WTC11 (cell line): Measurements from ENCODE around the gene ITCH. TPM values are rescaled to one million over a fixed set of nuclear protein-coding genes. Genes with fewer than 3 reads are reported as not detected.

ENCODE experiments used
- ATAC-seq: fragments of 200-7000 bp; cut with Tn5 transposase; 2 replicates; pipeline ENCODE4 v1.10.0; 2021; ENCODE audit warnings: mild to moderate bottlenecking, moderate library complexity
- CTCF ChIA-PET: fragments of 300-600 bp; sonication (Branson Sonifier 250); formaldehyde crosslinking; loops from one replicate; lab custom pipeline; 2021; ENCODE audit warnings: antibody characterized with exemption; lab: Charles Lee
- POLR2A ChIA-PET: fragments of 350-600 bp; sonication (Branson Sonifier 250); formaldehyde crosslinking; loops from one replicate; lab custom pipeline; 2021; ENCODE audit warnings: antibody characterized with exemption; lab: Charles Lee
- DNase-seq: peaks from one replicate; pipeline ENCODE4 v3.0.0; 2021; ENCODE audit warnings: low spot score
- H3K27ac Mint-ChIP-seq: 2 replicates; pipeline ENCODE4 v1.8.0; 2021; ENCODE audit warnings: mixed read lengths
- H3K27me3 Mint-ChIP-seq: 2 replicates; pipeline ENCODE4 v1.8.0; 2021; ENCODE audit warnings: low read depth, mild to moderate bottlenecking, moderate library complexity, mixed read lengths
- H3K36me3 Mint-ChIP-seq: 2 replicates; pipeline ENCODE4 v1.8.0; 2021; ENCODE audit warnings: mixed read lengths
- H3K4me1 Mint-ChIP-seq: 2 replicates; pipeline ENCODE4 v1.8.0; 2022; ENCODE audit warnings: mixed read lengths
- H3K4me3 Mint-ChIP-seq: 2 replicates; pipeline ENCODE4 v1.8.0; 2021; ENCODE audit warnings: mild to moderate bottlenecking, moderate library complexity, mixed read lengths
- H3K9me3 Mint-ChIP-seq: 2 replicates; pipeline ENCODE4 v1.8.0; 2021; ENCODE audit warnings: mixed read lengths
- ATF1 ChIP-seq: sonication (generic); formaldehyde crosslinking; IDR thresholded peaks from 2 replicates; pipeline ENCODE4 v1.8.1; 2023; ENCODE audit warnings: mild to moderate bottlenecking, moderate library complexity, missing genetic modification reagents
- ATF6 ChIP-seq: sonication (generic); formaldehyde crosslinking; IDR thresholded peaks from 2 replicates; pipeline ENCODE4 v1.8.1; 2023; ENCODE audit warnings: mild to moderate bottlenecking, missing genetic modification reagents
- CBFB ChIP-seq: sonication (generic); formaldehyde crosslinking; IDR thresholded peaks from 2 replicates; pipeline ENCODE4 v1.8.1; 2022; ENCODE audit warnings: mild to moderate bottlenecking, low read depth, missing genetic modification reagents
- E2F5 ChIP-seq: sonication (generic); formaldehyde crosslinking; IDR thresholded peaks from 2 replicates; pipeline ENCODE4 v1.8.1; 2022; ENCODE audit warnings: mild to moderate bottlenecking, moderate library complexity, missing genetic modification reagents
- EMX1 ChIP-seq: fragments of 250-450 bp; sonication (Bioruptor Pico); IDR thresholded peaks from 2 replicates; pipeline ENCODE4 v1.8.0; 2021; ENCODE audit warnings: mild to moderate bottlenecking
- FOXK1 ChIP-seq: sonication (generic); formaldehyde crosslinking; IDR thresholded peaks from 2 replicates; pipeline ENCODE4 v1.8.0; 2022; ENCODE audit warnings: mild to moderate bottlenecking, moderate library complexity, missing genetic modification reagents
- HMGA2 ChIP-seq: fragments of 250-450 bp; sonication (Bioruptor Pico); IDR thresholded peaks from 2 replicates; pipeline ENCODE4 v1.4.0; 2021; ENCODE audit warnings: mild to moderate bottlenecking, moderate library complexity
- JUN ChIP-seq: sonication (generic); formaldehyde crosslinking; IDR thresholded peaks from 2 replicates; pipeline ENCODE4 v1.8.0; 2023; ENCODE audit warnings: mild to moderate bottlenecking, missing genetic modification reagents
- NFATC4 ChIP-seq: fragments of 250-450 bp; sonication (Bioruptor Pico); IDR thresholded peaks from 2 replicates; pipeline ENCODE4 v1.9.0; 2021; ENCODE audit warnings: mild to moderate bottlenecking
- NFYB ChIP-seq: sonication (generic); formaldehyde crosslinking; conservative IDR thresholded peaks from 2 replicates; pipeline ENCODE4 v1.8.0; 2022; ENCODE audit warnings: low read depth, missing genetic modification reagents
- NR3C1 ChIP-seq: sonication (generic); formaldehyde crosslinking; conservative IDR thresholded peaks from 2 replicates; pipeline ENCODE4 v1.8.1; 2023; ENCODE audit warnings: low read depth, mild to moderate bottlenecking, missing genetic modification reagents
- PREB ChIP-seq: sonication (generic); formaldehyde crosslinking; IDR thresholded peaks from 2 replicates; pipeline ENCODE4 v1.8.1; 2022; ENCODE audit warnings: mild to moderate bottlenecking, missing genetic modification reagents, moderate library complexity, borderline replicate concordance
- SP1 ChIP-seq: sonication (generic); formaldehyde crosslinking; conservative IDR thresholded peaks from 2 replicates; pipeline ENCODE4 v1.8.1; 2022; ENCODE audit warnings: missing genetic modification reagents
- USF2 ChIP-seq: sonication (generic); formaldehyde crosslinking; IDR thresholded peaks from 2 replicates; pipeline ENCODE4 v1.8.1; 2023; ENCODE audit warnings: mild to moderate bottlenecking, missing genetic modification reagents, moderate library complexity
- ZNF232 ChIP-seq: sonication (generic); formaldehyde crosslinking; IDR thresholded peaks from 2 replicates; pipeline ENCODE4 v1.8.0; 2022; ENCODE audit warnings: mild to moderate bottlenecking, missing genetic modification reagents
- ZNF416 ChIP-seq: fragments of 250-450 bp; sonication (Bioruptor Pico); IDR thresholded peaks from 2 replicates; pipeline ENCODE4 v1.9.0; 2021; ENCODE audit warnings: mild to moderate bottlenecking, inconsistent platforms
- ZNF532 ChIP-seq: fragments of 250-450 bp; sonication (Bioruptor Pico); IDR thresholded peaks from 2 replicates; pipeline ENCODE4 v1.9.0; 2021; ENCODE audit warnings: mild to moderate bottlenecking, borderline replicate concordance
- total RNA-seq: library from RNA; stranded (reverse); gene quantifications from 3 replicates; pipeline ENCODE4 v1.2.3, GENCODE V29; 2021
- TF ChIP-seq, protein P1 (sequence below): sonication (generic); formaldehyde crosslinking; IDR thresholded peaks from 2 replicates; pipeline ENCODE4 v1.8.0; 2022; ENCODE audit warnings: mild to moderate bottlenecking, missing genetic modification reagents
- TF ChIP-seq, protein P2 (sequence below): fragments of 250-450 bp; sonication (Bioruptor Pico); IDR thresholded peaks from 2 replicates; pipeline ENCODE4 v1.9.0; 2021; ENCODE audit warnings: moderate library complexity, mild to moderate bottlenecking, inconsistent platforms, borderline replicate concordance
- TF ChIP-seq, protein P3 (sequence below): sonication (generic); formaldehyde crosslinking; IDR thresholded peaks from 2 replicates; pipeline ENCODE4 v1.8.1; 2023; ENCODE audit warnings: mild to moderate bottlenecking, missing genetic modification reagents

ITCH gene
- total RNA-seq, 1 experiment from 2014 or later: 35.8 TPM

GRCh38 chr20:34532756-34533155 lies 169.7 kb downstream of the ITCH start:
- no peak overlapping the region for H3K4me3 Mint-ChIP-seq

More at GRCh38 chr20:34532756-34533155, 169.7 kb downstream of the ITCH start:
- ChIA-PET CTCF (interaction anchor here (1.5 to 2.7 kb wide), 2 partner anchors 10 to 221 kb away, joined by 5 to 12 read pairs; no protein-coding TSS in a partner anchor), POLR2A (no interaction called here)
- Mint-ChIP-seq H3K27ac (no peak overlapping the region), H3K27me3 (no peaks in the 10 kb centered on the region), H3K9me3 (no peaks in the 10 kb centered on the region), H3K36me3 (peaks cover 36% of the 10 kb centered on the region), H3K4me1 (no peaks in the 10 kb centered on the region)
- ATAC-seq: no peak
- TF ChIP-seq ZNF532 (CRISPR knock-in tag) (no peak), FOXK1 (CRISPR knock-in tag) (no peak), ATF1 (CRISPR knock-in tag) (no peak), EMX1 (CRISPR knock-in tag) (no peak), NFATC4 (CRISPR knock-in tag) (no peak), SP1 (CRISPR knock-in tag) (no peak), PREB (no peak), ZNF416 (CRISPR knock-in tag) (no peak), NFYB (CRISPR knock-in tag) (no peak), CBFB (CRISPR knock-in tag) (no peak), HMGA2 (CRISPR knock-in tag) (no peak), ZNF232 (no peak), E2F5 (CRISPR knock-in tag) (no peak), JUN (CRISPR knock-in tag) (no peak), NR3C1 (CRISPR knock-in tag) (no peak), USF2 (CRISPR knock-in tag) (no peak), ATF6 (CRISPR knock-in tag) (no peak)
- TF ChIP-seq, protein P1, sequence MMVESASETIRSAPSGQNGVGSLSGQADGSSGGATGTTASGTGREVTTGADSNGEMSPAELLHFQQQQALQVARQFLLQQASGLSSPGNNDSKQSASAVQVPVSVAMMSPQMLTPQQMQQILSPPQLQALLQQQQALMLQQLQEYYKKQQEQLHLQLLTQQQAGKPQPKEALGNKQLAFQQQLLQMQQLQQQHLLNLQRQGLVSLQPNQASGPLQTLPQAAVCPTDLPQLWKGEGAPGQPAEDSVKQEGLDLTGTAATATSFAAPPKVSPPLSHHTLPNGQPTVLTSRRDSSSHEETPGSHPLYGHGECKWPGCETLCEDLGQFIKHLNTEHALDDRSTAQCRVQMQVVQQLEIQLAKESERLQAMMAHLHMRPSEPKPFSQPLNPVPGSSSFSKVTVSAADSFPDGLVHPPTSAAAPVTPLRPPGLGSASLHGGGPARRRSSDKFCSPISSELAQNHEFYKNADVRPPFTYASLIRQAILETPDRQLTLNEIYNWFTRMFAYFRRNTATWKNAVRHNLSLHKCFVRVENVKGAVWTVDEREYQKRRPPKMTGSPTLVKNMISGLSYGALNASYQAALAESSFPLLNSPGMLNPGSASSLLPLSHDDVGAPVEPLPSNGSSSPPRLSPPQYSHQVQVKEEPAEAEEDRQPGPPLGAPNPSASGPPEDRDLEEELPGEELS (CRISPR knock-in tag): no peak
- TF ChIP-seq, protein P2, sequence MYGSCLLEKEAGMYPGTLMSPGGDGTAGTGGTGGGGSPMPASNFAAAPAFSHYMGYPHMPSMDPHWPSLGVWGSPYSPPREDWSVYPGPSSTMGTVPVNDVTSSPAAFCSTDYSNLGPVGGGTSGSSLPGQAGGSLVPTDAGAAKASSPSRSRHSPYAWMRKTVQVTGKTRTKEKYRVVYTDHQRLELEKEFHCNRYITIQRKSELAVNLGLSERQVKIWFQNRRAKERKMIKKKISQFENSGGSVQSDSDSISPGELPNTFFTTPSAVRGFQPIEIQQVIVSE (CRISPR knock-in tag): no peak
- TF ChIP-seq, protein P3, sequence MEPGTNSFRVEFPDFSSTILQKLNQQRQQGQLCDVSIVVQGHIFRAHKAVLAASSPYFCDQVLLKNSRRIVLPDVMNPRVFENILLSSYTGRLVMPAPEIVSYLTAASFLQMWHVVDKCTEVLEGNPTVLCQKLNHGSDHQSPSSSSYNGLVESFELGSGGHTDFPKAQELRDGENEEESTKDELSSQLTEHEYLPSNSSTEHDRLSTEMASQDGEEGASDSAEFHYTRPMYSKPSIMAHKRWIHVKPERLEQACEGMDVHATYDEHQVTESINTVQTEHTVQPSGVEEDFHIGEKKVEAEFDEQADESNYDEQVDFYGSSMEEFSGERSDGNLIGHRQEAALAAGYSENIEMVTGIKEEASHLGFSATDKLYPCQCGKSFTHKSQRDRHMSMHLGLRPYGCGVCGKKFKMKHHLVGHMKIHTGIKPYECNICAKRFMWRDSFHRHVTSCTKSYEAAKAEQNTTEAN (CRISPR knock-in tag): no peak
- no peak for DNase-seq
